Endothelial cell of umbilical vein (primary cell): ENCODE results near the gene CTNND2. TPM values are rescaled to one million over a fixed set of nuclear protein-coding genes. Genes with fewer than 3 reads are reported as not detected.

Source experiments
- BruUV-seq: library from RNA; stranded (reverse); fragments of 400-500 nt; replicated peaks from 2 replicates; lab custom pipeline; 2021; lab: Mats Ljungman, UMichigan
- CTCF ChIA-PET: fragments of 300-600, 350-600 bp; sonication (Branson Sonifier 250); formaldehyde crosslinking; loops from one replicate; lab custom pipeline; 2021; ENCODE audit warnings: antibody characterized with exemption, inconsistent platforms; lab: Charles Lee
- POLR2A ChIA-PET: fragments of 300-600, 350-600 bp; sonication (Branson Sonifier 250); formaldehyde crosslinking; loops from one replicate; lab custom pipeline; 2021; ENCODE audit warnings: antibody characterized with exemption, inconsistent platforms; lab: Charles Lee
- DNase-seq: peaks from one replicate; pipeline ENCODE4 v3.0.0-alpha.2; 2011; ENCODE audit warnings: low read depth, low spot score
- FAIRE-seq: peaks from 2 replicates; lab custom pipeline; 2011; peaks lifted over from hg19 to GRCh38; lab: Jason Lieb, UNC
- H2AFZ ChIP-seq: 2 replicates; pipeline ENCODE4 v1.6.0; 2012; ENCODE audit warnings: low read depth, low read length, control low read depth, inconsistent platforms
- H3K27ac ChIP-seq: 2 replicates; pipeline ENCODE4 v1.5.1; 2011; ENCODE audit warnings: low read depth, mild to moderate bottlenecking, control low read depth, low read length, moderate library complexity; ENCODE audit not compliant: insufficient read depth
- H3K27me3 ChIP-seq, 2 experiments: 2 replicates each; pipeline versions ENCODE4 v1.6.0 to v1.6.1; 2011; ENCODE audit warnings: low read length in 2 of 2, mixed read lengths in 1 of 2; ENCODE audit not compliant: control insufficient read depth in 2 of 2, insufficient read depth in 2 of 2
- H3K36me3 ChIP-seq, 2 experiments: 2 replicates in 1 of 2; 3 replicates in 1 of 2; pipeline ENCODE4 v1.5.1; 2011; ENCODE audit warnings: low read length in 2 of 2, mild to moderate bottlenecking in 1 of 2, moderate library complexity in 1 of 2; ENCODE audit not compliant: control insufficient read depth in 2 of 2, insufficient read depth in 2 of 2; ENCODE audit errors: extremely low read depth in 1 of 2
- H3K4me1 ChIP-seq: 3 replicates; pipeline ENCODE4 v1.5.1; 2011; ENCODE audit warnings: mild to moderate bottlenecking, low read length; ENCODE audit not compliant: control insufficient read depth, insufficient read depth; ENCODE audit errors: extremely low read depth
- H3K4me2 ChIP-seq: 2 replicates; pipeline ENCODE4 v1.6.1; 2011; ENCODE audit warnings: low read length, control low read depth, mixed read lengths; ENCODE audit not compliant: insufficient read depth
- H3K4me3 ChIP-seq, 3 experiments: fragments of 200-600 bp in 1 of 3; sonication (generic), shearing (Covaris generic) in 1 of 3; replicated peaks in 1 of 3; 2 replicates each; pipeline ENCODE4 v1.5.1; 2011 to 2016; ENCODE audit warnings: control low read depth in 3 of 3, low read length in 3 of 3, mild to moderate bottlenecking in 2 of 3, inconsistent platforms in 1 of 3, low read depth in 1 of 3, moderate library complexity in 1 of 3; ENCODE audit not compliant: insufficient read depth in 1 of 3
- H3K79me2 ChIP-seq: 2 replicates; pipeline ENCODE4 v1.6.0; 2012; ENCODE audit warnings: low read length, inconsistent platforms; ENCODE audit not compliant: control insufficient read depth, insufficient read depth
- H3K9ac ChIP-seq: replicated peaks from 2 replicates; pipeline ENCODE3; 2011; ENCODE audit warnings: low read length, control low read depth; ENCODE audit not compliant: insufficient read depth; ENCODE audit errors: extremely low read depth
- H3K9me1 ChIP-seq: replicated peaks from 3 replicates; pipeline ENCODE4 v1.6.0; 2011; ENCODE audit warnings: mild to moderate bottlenecking, low read length; ENCODE audit not compliant: control insufficient read depth, insufficient read depth; ENCODE audit errors: extremely low read depth
- H3K9me3 ChIP-seq: replicated peaks from 2 replicates; pipeline ENCODE4 v1.5.1; 2012; ENCODE audit warnings: low read length, inconsistent platforms; ENCODE audit not compliant: control insufficient read depth, insufficient read depth
- H4K20me1 ChIP-seq: replicated peaks from 2 replicates; pipeline ENCODE3; 2011; ENCODE audit warnings: mild to moderate bottlenecking, low read length; ENCODE audit not compliant: control insufficient read depth, insufficient read depth; ENCODE audit errors: extremely low read depth
- CTCF ChIP-seq, 2 donors: IDR thresholded peaks; 1 replicate in 1 of 2; 2 replicates in 1 of 2; pipeline ENCODE4 v1.5.1; 2011; ENCODE audit warnings: low read length in 2 of 2, mild to moderate bottlenecking in 2 of 2, moderate library complexity in 2 of 2, control low read depth in 1 of 2, inconsistent platforms in 1 of 2, low read depth in 1 of 2; ENCODE audit not compliant: insufficient read depth in 1 of 2; ENCODE audit errors: extremely low read depth in 1 of 2
- EZH2 ChIP-seq: IDR thresholded peaks from 2 replicates; pipeline ENCODE4 v1.6.1; 2012; ENCODE audit warnings: borderline replicate concordance, low read depth, mild to moderate bottlenecking, moderate library complexity, low read length, inconsistent platforms; ENCODE audit not compliant: severe bottlenecking
- FOS ChIP-seq: IDR thresholded peaks from 2 replicates; pipeline ENCODE4 v1.6.1; 2011; ENCODE audit warnings: mild to moderate bottlenecking, low read length, moderate library complexity, borderline replicate concordance; ENCODE audit not compliant: insufficient read depth
- GATA2 ChIP-seq: IDR thresholded peaks from 2 replicates; pipeline ENCODE4 v1.7.0; 2011; ENCODE audit warnings: low read depth, mild to moderate bottlenecking, moderate library complexity, mixed read lengths, low read length; ENCODE audit not compliant: insufficient read length, insufficient read depth
- JUN ChIP-seq: IDR thresholded peaks from 2 replicates; pipeline ENCODE4 v1.6.1; 2011; ENCODE audit warnings: borderline replicate concordance, low read depth; ENCODE audit not compliant: insufficient read length, insufficient read depth
- MYC ChIP-seq: IDR thresholded peaks from one replicate; pipeline ENCODE4 v1.6.1; 2011; ENCODE audit warnings: mild to moderate bottlenecking, low read depth, low read length
- POLR2A ChIP-seq: IDR thresholded peaks from 2 replicates; pipeline ENCODE4 v1.6.1; 2012; ENCODE audit warnings: low read depth, mild to moderate bottlenecking, control low read depth, low read length
- POLR2AphosphoS5 ChIP-seq: IDR thresholded peaks from 2 replicates; pipeline ENCODE4 v1.6.1; 2012; ENCODE audit warnings: low read depth, mild to moderate bottlenecking, control low read depth, low read length, moderate library complexity; ENCODE audit not compliant: insufficient read depth
- dilution Hi-C: fragments of 300-500 bp; cut with MboI; formaldehyde crosslinking; loops from one replicate; pipeline ENCODE4 v1.15.0; 2019; ENCODE audit warnings: low sequenced_read_pairs; ENCODE audit not compliant: extremely low pct_ligation_motif_present
- intact Hi-C: fragments of 100-400 bp; cut with micrococcal nuclease; formaldehyde crosslinking; loops from one replicate; pipeline ENCODE4 v1.10.0; 2022
- polyA plus RNA-seq, 4 experiments: library from polyadenylated mRNA; depleted of rRNA in 3 of 4; stranded (reverse) in 3 of 4; unstranded in 1 of 4; fragments of >200 nt; gene quantifications; 2 replicates each; pipeline versions ENCODE4 v1.2.1 to v1.2.3, GENCODE V29; 2011 to 2012; ENCODE audit warnings: missing spikeins in 1 of 4
- total RNA-seq: library from RNA; stranded (reverse); gene quantifications from 2 replicates; pipeline ENCODE4 v1.2.3, GENCODE V29; 2021
- TF ChIP-seq, protein P1 (sequence below): IDR thresholded peaks from 2 replicates; pipeline ENCODE4 v1.6.1; 2011; ENCODE audit not compliant: insufficient read depth, insufficient read length

The CTNND2 gene
- total and polyA plus RNA-seq, 2 donors (not counting 3 experiments of a cell fraction or from before 2014, with no cell fraction given): not detected

GRCh38 chr5:10946050-10946449 is 958.2 kb downstream of the CTNND2 start:
- Histone ChIP-seq H3K9me3 (no peaks in the 10 kb centered on the region), H3K4me3 (no peak overlapping the region), H4K20me1 (no peaks in the 10 kb centered on the region), H3K9me1 (no peaks in the 10 kb centered on the region), H3K36me3 (no peaks in the 10 kb centered on the region), H2AFZ (no peak overlapping the region), H3K9ac (no peak overlapping the region), H3K4me2 (no peak overlapping the region), H3K27ac (no peak overlapping the region), H3K79me2 (no peaks in the 10 kb centered on the region), H3K4me1 (no peaks in the 10 kb centered on the region), H3K27me3 (no peaks in the 10 kb centered on the region)
- FAIRE-seq (no peak), DNase-seq (no peak)
- BruUV-seq: no TSS peak
- intact Hi-C loops (no loop called here), dilution Hi-C loops (no loop called here)
- ChIA-PET POLR2A (no interaction called here), CTCF (no interaction called here)
- no peak for TF ChIP-seq GATA2
- no peak for TF ChIP-seq FOS
- TF ChIP-seq, protein P1, sequence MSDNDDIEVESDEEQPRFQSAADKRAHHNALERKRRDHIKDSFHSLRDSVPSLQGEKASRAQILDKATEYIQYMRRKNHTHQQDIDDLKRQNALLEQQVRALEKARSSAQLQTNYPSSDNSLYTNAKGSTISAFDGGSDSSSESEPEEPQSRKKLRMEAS: no peak
- no peak for TF ChIP-seq CTCF (IDR thresholded peaks at IDR 0.05; ENCODE audit: extremely low read depth in 1 of 2, insufficient read depth in 1 of 2, low read depth in 1 of 2, low read length in 2 of 2)
- no peak for TF ChIP-seq EZH2
- TF ChIP-seq JUN: no peak
- TF ChIP-seq MYC: no peak
- no peak for TF ChIP-seq POLR2AphosphoS5
- no peak for TF ChIP-seq POLR2A
